Right hindlimb (tissue), 1 donor: Measurements from ENCODE around the gene REN.
A peak's percentile ranks its signal among the peaks of the same experiment; 100 is the strongest.

Experiments used
- DNase-seq: peaks from one replicate; pipeline ENCODE4 v3.0.0-alpha.2; 2018

REN gene

DNA sequence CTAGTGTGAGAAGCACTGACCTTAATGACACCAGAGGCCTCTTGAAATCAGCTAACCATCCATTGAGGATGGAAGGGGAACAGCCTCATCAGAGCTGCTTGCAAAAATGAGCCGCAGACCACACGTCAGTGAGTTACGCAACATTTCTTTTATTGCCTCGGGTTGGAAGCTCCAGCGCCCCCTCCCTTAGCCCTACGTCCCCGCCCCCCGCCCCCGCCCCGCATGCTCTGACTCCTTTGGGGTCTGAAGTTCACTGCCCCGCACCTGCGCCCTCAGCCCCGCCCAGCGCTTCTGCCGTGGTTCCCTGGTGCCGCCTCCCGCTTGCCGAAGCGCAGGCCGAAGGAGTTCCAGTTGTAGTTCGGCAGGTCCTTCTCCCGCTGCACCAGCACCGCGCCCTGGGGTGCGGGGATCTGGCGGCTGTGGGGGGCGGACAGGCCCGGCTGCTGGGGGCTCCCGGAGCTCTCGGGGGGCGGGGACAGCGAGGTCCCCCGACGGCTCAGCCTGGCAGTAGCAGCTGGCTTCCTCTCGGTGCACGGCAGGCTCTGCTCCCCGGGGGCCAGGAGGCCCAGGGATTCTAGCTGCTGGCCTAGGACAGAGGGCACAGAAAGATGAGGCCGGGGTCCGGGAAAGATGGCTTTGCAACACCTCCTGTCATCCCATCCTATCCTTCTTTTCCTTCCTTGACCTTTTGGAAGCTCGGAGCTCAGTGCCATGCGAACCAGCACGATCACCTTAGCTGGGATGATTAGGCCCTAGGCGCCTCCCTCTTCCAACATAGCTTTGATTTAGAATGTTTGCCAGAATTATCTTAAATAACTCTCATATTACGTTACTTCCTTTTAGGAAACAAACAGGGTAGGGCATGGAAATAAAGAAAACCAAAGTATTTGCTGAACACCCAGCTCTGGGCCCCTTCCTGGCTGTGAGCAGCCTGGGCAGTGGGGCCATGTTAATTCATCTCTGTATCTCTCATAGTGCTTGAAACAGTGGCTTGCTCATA is 24.4 kb upstream of the REN start:
- no peak for DNase-seq

DNA sequence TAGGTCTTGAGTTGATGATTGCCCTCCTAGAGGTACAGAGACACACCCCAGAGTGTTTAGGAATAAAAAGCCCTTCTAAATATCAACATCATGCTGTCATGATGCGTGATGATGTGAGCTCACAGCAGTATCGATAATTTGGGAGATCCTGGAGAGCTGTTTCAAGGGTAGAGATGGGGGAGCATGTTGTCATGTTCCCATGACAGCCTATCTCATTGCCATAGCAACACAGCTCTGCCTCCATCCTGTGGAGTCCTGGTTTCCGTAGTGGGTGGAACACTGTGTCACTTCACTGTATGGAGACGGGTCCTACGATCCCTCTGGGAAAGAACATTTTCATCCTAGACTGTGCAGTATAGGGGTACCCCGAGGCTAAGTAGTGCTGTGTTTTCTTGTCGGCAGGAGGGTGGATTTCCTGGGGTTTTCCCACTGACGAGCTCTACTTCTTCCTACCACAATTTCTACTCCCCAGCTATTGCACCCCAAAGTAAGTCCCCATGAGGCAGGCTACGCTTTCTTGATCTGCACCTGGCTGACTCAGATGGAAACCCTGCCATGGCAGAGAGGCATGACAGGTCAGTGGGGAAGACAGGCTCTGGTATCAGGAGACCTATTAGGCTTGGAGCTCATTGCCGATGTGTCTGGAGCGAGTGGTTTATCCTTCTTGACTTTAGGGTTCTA is 23.0 kb upstream of the REN start:
- no peak for DNase-seq

DNA sequence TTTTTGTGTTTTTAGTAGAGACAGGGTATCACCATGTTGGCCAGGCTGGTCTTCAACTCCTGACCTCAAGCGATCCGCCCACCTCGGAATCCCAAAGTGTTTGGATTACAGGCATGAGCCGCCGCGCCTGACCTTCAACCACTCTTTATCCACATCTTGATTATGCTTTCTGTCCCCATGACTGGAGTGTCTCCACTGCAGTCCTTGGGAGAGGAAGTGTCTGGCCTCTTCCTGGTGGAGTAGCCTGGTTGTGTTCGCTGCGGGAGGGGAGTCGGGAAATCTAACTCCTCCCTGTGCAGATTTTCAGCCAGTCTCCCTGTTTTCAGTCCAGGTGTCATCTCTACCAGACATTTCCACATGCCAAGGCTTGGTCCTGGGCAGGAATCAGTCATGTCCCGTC is 20.5 kb upstream of the REN start:
- DNase-seq, result no peak

DNA sequence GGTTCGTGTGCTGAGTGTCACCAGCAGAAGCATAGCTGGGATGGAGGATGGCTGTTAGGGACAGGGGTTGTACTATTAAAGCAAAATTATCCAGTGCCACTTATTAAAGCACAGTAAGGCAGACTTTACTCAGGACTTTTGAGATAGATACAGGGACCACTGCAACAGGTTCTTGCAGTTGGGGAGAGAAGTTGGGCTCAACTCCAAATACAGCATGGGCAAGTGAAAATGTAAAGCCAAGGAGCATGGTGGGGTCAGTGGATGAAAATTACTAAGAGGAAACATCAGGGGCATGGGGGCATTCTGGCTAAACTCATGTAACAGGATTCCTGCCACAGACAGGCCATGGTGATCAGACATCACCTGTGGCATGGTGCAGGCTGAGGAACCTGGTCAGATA is 15.0 kb upstream of the REN start:
- DNase-seq, result no peak

DNA sequence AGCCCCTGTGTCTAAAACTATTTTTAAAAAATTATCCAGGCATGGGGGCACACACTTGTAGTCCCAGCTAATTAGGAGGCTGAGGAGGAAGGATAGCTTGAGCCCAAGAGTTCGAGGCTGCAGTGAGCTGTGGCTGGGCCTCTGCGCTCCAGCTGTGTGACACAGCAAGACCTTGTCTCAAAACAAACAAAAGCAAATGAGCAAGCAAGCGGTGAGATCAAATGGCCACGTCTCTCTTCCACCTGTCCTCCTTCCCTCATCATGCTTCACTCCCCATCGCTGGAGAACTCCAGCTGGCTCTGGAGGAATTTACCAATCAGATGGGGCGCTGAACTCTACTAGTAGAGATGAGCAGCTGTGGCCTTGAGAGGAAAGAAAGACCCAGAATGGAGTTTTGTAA is 14.0 kb upstream of the REN start:
- DNase-seq, result no peak

DNA sequence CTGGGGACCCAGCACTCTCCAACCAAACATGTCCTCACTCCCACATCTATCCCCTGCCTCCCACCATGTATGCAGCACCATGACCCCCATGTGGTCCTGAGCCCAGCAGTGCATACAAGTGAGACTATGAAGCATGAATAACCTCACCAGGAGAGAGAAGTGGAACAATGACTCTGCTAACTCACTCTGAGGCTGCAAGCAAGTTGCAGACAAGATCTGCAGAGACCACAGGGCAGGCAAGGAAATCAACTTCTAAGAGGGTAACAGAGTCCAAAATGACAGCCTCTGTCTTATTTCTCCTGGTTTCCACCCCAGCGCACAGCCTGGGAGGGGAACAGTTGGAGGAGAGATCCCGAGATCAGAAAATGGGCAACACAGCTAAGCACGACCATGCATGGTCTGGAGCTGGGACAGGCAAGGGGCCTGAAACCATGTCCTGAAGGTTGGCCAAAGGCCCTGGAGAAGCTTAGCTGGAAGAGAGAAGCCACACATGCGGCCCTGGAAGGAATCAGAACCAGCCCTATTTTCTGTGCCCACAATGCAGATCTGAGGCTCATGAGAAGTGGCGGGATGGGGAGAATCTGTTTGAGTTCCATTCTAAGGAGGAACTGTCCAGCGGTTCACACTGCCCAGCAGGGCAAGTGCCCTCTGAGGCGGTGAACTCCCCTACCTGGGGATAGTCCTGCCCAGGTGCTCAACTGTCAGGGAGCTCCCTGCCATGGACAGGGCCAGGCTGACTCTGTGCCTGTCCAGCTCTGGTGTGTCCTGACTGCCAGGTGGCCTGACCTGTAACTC is 12.5 kb upstream of the REN start:
- DNase-seq, result no peak

DNA sequence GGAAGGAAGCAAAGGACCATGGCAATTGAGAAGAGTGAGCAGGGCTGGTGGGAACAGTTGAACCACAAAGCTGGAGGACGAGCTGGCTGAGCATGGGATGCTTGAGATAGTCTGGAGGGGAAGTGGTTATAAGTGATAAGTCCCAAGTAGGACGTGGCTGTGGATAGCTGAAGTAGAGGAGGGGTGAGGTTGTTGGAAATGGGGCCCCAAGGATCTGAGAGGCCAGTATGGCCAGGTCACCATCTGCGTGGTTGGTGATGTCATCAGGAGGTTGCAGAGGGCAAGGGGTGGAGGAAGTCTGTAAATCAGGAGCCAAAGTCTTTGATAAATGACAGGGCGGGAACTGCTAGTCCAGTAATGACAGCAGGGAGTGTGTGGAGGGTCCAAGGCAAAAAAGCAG is 11.0 kb upstream of the REN start:
- no peak for DNase-seq

DNA sequence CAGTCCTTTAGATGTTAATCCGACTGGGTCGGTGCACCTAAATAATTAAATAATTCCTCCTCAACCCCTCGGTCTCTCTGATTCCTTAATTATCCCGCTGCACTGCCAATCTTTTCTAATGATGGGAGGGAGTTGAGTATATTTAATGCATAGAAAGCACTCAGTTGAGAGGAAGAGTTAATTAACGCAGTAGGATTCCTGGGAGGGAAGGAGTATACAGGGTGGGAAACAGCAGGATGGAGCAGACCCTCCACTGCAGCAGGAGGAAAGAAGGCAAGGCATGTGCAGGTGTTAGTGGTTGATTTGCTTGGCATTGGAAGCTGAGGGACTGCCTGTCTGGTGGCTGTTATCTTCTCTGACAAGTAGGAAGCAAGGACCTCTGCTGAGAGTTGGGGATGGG is 9.9 kb upstream of the REN start:
- no peak for DNase-seq

DNA sequence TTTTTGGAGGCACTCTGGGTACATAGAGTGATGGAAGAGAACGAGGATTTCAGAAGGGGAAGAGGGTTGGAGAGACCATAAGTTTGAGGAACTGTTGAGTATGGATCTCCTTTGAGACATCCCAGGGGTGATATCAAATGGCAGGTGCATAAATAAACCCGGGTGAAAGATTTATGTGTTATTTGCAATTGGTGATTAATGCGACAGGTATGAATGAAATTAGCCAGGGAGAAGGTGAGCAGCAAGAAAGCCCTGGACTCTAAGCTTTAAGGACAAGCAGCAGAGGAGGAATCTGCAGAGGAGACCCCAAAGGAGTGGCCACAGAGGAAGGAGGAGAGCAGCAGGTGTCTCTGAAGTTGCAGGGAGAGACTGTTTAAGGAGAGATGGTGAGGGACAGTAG is 8.8 kb upstream of the REN start:
- no peak for DNase-seq

DNA sequence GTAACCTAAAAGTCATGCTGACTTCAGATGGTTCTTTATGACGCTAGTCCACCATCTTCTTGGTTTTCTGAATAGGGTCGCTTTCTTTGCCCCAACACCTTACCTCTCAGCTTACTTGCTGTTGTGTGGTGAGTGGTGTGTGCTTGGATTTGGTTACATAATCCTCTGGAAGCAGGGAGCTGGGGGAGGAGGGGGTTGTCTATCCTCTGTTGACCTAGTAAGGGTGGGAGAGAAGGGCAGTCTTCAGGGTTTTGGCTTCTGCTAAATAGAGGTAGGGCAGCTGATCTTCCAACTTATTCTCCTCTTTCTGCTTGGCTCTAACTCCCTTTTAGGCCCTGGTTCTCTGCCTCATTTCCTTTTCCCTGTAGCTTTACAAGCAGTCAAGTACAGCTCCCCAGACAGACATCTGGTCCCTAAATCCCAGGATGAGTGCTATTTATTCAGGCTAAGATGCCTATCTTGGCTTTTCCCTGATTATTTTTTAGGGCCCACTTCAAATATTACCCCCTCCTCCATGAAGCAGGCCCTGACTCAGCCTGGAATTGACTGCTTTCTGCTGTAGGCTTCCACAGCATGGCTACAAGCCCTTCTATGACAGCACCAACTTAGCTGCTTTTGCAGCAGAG is 6.4 kb upstream of the REN start:
- DNase-seq, result no peak

DNA sequence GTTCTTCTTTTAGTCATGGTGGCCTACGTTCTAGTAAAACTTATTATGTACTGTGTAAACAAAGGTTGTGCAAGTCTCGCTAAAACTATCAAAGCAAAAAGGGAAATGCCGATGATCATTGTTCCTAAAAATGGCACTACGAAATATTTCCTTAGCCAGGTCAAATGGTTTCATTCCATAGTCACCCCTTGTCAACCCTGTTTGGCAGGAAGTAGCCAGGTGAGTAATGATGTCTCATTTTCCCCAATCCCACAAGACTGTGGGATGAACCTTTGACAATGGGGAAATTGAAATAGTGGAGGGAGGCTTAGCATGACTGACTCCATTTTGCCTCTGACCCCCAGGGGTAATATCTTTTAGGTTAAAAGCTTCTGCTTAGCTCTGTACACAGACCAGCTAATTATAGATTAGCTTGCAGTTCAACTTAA is 5.6 kb upstream of the REN start:
- DNase-seq, result no peak

DNA sequence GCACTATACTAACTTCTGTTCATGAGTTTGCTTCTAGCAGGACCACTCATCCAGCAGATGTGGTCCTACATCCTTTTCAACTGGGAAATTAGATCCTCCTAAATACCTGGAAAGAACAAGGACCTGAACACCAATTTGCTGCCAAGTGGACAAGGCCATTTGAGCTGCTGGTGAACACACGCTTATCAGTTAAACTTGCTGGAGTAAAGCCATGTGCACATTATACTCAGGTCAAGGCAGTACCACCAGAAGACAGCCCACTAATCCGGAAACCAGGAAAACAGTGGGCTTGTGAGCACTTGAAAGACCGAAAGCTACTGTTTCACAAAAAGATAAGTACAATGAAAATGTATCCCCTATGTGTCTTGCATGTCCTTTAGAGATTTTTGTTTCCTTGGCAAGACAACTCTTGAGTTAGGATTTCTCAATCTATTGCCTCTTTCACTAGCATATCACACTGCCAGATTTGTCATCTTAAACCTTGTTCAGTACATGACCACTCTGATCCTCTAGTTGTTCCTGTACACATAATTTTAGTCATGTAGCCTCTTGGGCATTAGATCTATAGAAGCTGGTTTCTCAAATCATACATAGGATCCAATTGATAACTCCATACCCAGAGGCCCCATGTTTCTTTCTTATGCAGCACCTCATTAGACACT is 4.5 kb upstream of the REN start:
- no peak for DNase-seq

DNA sequence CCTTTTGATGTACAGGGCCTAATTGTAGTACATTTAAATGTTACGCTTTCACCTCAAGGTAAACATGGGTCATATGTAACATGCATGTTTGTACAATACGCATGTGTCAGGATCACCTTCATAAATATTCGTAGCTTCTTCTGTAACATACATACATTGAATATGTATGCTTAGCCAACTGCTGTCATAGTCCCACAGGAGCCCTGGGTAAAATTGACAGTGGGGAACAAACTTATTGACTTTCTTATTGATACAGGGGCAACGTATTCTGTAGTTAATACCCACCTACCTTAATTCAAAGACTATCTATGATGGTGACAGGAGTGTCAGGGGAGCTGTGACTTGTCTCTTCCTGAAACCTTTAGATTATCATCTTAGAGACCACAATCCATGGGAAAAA is 3.7 kb upstream of the REN start:
- DNase-seq, result no peak

DNA sequence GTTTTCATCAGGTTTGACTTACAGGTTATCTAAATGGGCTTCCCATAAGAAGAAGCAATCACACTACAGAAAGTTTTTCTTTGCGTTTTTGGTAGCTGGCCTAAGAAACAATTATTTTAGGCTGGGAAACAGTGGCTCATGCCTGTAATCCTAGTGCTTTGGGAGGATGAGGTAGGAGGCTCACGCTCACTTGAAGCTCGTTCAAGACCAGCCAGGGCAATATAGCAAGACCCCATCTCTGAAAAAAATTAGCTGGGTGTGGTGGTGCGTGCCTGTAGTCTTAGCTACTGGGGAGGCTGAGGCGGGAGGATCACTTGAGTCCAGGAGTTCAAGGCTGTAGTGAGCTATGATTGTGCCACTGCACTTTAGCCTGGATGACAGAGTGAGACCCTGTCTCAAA is 1.6 kb upstream of the REN start:
- no peak for DNase-seq

DNA sequence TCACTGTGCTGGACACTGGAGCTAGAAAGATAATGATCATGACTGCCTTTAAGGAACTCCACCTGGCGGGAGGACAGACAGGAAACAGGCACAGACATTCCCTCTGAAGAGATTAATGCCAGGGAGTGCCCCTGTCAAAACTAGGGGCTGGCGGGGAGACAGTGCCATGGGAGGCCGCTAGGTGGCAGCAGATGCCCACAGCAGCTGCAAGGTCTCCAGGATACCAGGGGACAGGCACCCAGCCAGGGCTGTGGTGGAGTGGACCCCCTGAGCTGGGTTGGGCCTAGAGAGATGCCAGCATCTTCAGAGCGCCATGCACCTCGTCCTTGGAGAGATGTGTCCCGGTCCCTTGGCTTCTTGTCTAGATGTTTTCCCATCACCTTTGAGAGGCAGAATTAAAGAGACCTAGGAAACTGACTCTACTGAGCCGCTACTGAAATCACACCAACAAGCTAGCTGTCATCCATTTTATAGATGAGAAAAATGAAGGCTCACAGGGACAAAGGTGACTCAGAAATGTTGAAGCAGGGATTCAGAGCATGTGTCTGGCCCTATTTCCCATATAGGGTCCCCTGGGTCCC is 3.6 kb downstream of the REN start:
- peak; percentile 83 for DNase-seq

DNA sequence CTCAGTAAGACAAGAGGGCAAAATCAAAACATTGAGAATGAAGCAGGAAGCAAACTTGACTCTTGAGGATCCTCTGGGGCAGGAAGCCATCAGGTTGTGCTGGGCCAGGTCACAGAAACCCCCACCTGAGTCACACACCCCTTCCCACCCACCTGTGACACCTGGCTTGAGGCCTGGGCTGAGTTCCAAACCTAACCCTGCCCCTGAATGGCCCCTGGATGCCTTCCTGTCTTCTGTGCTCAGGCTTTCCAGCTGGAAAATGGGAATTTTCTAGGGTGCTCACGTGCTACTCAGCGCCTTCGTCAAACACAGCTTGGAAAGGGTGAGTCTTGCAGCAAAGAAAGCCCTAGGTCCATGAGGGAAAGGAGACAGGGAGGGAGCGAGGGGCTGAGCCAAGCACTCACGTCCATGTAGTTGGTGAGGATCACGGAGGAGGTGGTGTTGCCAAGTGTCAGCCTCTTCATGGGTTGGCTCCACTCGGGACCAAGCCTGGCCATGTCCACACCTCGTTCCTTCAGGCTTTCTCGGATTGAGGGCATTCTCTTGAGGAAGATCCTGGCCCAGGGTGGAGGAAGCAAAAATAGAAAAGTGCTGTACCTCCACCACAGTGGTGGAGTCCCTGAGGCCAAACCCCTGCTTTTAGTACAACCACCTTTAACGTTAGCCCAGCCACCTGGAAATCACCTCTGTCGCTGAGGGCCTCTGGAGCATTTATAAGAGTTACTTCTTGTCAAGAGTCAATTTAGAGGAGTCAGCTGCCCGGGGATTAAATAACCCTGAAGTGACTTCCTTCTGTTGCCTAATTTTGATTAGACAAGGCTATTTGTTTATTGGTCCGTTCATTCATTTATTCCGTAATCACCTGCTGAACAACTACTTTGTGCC is 4.3 kb downstream of the REN start:
- no peak for DNase-seq

DNA sequence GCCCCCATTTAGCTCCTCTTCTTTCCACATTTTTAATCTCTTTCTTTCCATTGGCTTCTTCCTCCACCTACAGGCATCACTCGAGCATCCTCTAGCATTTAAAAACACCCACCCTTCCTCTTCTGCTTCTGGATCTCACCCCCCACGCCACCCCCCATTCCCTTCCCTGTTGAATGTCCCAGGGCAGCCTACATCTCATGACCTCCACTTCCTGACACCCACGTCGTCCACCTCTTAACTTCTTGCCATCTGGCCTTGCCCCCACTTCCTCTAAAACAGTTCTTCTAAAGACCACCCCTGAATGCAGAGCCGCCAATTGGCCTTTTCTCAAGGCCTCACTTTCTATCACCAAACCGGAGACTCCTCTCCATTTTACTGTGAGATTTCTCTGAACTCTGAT is 8.2 kb downstream of the REN start:
- no peak for DNase-seq

DNA sequence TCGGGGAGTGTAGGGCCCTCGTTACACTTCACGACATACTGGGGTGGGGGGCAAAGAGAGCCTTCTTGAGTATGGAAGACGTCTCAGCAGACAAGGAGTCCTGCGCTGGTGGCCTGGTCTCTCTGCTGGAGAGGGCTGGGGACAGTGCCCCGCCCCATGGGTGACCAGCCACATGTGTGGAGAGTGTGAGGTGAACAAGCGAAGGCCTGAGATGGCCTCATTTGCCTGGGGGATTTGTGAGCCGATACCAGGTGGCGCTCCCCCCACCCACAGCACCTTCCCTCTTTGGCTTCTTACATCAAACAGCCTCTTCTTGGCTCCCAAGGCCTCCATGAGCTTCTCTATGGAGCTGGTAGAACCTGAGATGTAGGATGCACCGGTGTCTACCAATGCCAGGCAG is 10.3 kb downstream of the REN start:
- DNase-seq, result no peak

DNA sequence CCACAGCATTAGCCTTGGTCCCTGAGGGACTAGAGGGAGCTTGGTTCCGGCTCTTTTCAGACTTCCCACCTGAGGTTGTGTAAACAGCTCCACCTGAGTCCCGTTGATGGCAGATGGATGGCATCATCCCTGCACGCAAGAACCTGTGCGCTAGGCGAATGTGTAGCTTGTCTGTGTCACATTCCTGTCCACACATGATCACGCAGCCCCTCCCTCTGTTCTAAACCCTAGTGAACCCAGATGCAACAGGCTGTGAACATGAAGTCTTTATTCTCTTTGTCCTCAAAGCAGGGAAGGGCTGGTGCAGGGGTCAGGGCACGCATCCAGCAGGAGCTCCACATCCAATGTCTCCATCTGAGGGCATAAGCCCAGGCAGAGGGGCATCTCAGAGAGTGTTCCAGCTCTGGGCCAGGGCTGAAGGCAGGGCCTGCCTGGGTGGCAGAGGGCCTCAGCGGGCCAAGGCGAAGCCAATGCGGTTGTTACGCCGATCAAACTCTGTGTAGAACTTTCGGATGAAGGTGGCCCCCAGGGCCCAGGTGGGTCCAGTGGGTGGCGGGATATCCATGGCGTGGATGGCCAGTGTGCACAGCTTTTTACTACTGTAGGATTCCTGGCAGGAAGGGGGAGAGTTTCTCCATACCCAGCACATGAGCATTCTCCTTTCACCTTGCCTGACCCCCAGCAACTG is 11.4 kb downstream of the REN start:
- no peak for DNase-seq

DNA sequence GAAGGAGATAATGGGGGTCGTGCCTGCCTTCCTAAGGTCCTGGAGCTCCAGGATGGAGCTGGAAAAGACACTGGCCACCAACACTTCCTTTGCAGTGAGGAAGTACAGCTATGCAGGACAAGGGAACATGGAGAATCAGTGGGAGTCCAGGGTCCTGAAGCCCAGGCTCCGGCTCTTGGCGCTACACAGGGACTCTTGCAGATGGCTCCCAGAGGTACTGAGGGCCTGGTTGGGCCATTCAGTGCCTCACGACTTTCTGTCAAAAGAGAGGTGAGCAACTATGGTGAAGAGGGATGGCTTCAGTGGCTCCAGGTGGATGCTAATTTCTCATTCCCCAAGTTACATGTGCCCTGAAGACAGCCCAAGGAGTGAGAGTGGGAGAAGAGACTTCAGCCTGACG is 12.5 kb downstream of the REN start:
- no peak for DNase-seq
